NCI-H69 (cell line): Measurements from ENCODE around the gene CLASRP.

Source experiments
- DNase-seq: peaks from one replicate; lab custom pipeline; 2025; lab: John Stamatoyannopoulos, UW

The CLASRP gene

GRCh38 chr19:45020071-45020470 is 18.8 kb upstream of the CLASRP start:
- no peak for DNase-seq

GRCh38 chr19:45021971-45022370 is 16.9 kb upstream of the CLASRP start:
- DNase-seq = no peak

GRCh38 chr19:45023048-45023447 is 15.8 kb upstream of the CLASRP start:
- DNase-seq = no peak

- no peak for DNase-seq
These were observed 13.6 kb upstream of the CLASRP start for GRCh38 chr19:45025264-45025663.

- peak; percentile 23 for DNase-seq
These were observed 11.5 kb upstream of the CLASRP start for GRCh38 chr19:45027371-45027770.

GRCh38 chr19:45030825-45031224 is 8.0 kb upstream of the CLASRP start:
- no peak for DNase-seq

GRCh38 chr19:45032421-45032820 is 6.4 kb upstream of the CLASRP start:
- no peak for DNase-seq

GRCh38 chr19:45035755-45036154 is 3.1 kb upstream of the CLASRP start:
- no peak for DNase-seq

- no peak for DNase-seq
These were observed 1.3 kb upstream of the CLASRP start for GRCh38 chr19:45037393-45038169.

- no peak for DNase-seq
These were observed 1.4 kb downstream of the CLASRP start for GRCh38 chr19:45040059-45040771.

GRCh38 chr19:45041125-45041524 is 2.3 kb downstream of the CLASRP start:
- no peak for DNase-seq

GRCh38 chr19:45045671-45046353 is 7.0 kb downstream of the CLASRP start:
- DNase-seq = no peak

GRCh38 chr19:45046355-45046754 is 7.5 kb downstream of the CLASRP start:
- DNase-seq = no peak

GRCh38 chr19:45047188-45047797 is 8.4 kb downstream of the CLASRP start:
- no peak for DNase-seq

- DNase-seq = no peak
These were observed 10.4 kb downstream of the CLASRP start for GRCh38 chr19:45049073-45049736.

GRCh38 chr19:45050036-45050435 is 11.2 kb downstream of the CLASRP start:
- no peak for DNase-seq

GRCh38 chr19:45051929-45052579 is 13.2 kb downstream of the CLASRP start:
- DNase-seq = no peak

GRCh38 chr19:45056831-45057230 is 18.0 kb downstream of the CLASRP start:
- no peak for DNase-seq

- DNase-seq = no peak
These were observed 18.6 kb downstream of the CLASRP start for GRCh38 chr19:45057444-45057843.

GRCh38 chr19:45058622-45059159 is 19.8 kb downstream of the CLASRP start:
- no peak for DNase-seq
